HL-60 (cell line): ENCODE measurements around the gene TMEM144.

ENCODE experiments used
- DNase-seq, 2 experiments: peaks; one replicate each; pipeline ENCODE4 v3.0.0-alpha.2; 2010 to 2020; ENCODE audit warnings: low read depth in 1 of 2, low spot score in 1 of 2
- H3K27ac ChIP-seq: fragments of 250-450 bp; sonication (Bioruptor Pico); replicated peaks from 2 replicates; pipeline ENCODE4 v1.5.1; 2020; ENCODE audit warnings: mild to moderate bottlenecking, moderate library complexity
- H3K27me3 ChIP-seq: fragments of 250-450 bp; sonication (Bioruptor Pico); 2 replicates; pipeline ENCODE4 v1.5.1; 2021; ENCODE audit warnings: mild to moderate bottlenecking, moderate library complexity; ENCODE audit not compliant: insufficient read depth, poor library complexity, severe bottlenecking
- H3K4me3 ChIP-seq: replicated peaks from 2 replicates; pipeline ENCODE4 v1.5.1; 2011; ENCODE audit warnings: mild to moderate bottlenecking, control low read depth, low read length; ENCODE audit not compliant: insufficient read depth
- GABPA ChIP-seq: IDR thresholded peaks from 2 replicates; pipeline ENCODE4 v1.6.1; 2012; ENCODE audit warnings: low read depth
- POLR2AphosphoS5 ChIP-seq: IDR thresholded peaks from 2 replicates; pipeline ENCODE4 v1.6.1; 2012; ENCODE audit warnings: low read depth
- SPI1 ChIP-seq: IDR thresholded peaks from 2 replicates; pipeline ENCODE4 v1.6.1; 2012; ENCODE audit warnings: low read depth, mild to moderate bottlenecking, borderline replicate concordance
- TF ChIP-seq, protein P1 (sequence below): IDR thresholded peaks from 2 replicates; pipeline ENCODE4 v1.6.1; 2012; ENCODE audit warnings: low read depth; ENCODE audit not compliant: insufficient replicate concordance
- TF ChIP-seq, protein P2 (sequence below): IDR thresholded peaks from one replicate; pipeline ENCODE4 v1.5.1; 2011; ENCODE audit warnings: low read length, control low read depth, inconsistent platforms; ENCODE audit not compliant: insufficient read depth

Gene TMEM144

GRCh38 chr4:158197194-158197776, 13.0 kb upstream of the TMEM144 start:
- no peaks in the 10 kb centered on the region for H3K27me3 ChIP-seq
- no peak overlapping the region for H3K27ac ChIP-seq
- DNase-seq, result no peak
- H3K4me3 ChIP-seq, result no peak overlapping the region
- TF ChIP-seq POLR2AphosphoS5, result no peak
- TF ChIP-seq GABPA, result no peak
- no peak for TF ChIP-seq SPI1
- TF ChIP-seq, protein P1, sequence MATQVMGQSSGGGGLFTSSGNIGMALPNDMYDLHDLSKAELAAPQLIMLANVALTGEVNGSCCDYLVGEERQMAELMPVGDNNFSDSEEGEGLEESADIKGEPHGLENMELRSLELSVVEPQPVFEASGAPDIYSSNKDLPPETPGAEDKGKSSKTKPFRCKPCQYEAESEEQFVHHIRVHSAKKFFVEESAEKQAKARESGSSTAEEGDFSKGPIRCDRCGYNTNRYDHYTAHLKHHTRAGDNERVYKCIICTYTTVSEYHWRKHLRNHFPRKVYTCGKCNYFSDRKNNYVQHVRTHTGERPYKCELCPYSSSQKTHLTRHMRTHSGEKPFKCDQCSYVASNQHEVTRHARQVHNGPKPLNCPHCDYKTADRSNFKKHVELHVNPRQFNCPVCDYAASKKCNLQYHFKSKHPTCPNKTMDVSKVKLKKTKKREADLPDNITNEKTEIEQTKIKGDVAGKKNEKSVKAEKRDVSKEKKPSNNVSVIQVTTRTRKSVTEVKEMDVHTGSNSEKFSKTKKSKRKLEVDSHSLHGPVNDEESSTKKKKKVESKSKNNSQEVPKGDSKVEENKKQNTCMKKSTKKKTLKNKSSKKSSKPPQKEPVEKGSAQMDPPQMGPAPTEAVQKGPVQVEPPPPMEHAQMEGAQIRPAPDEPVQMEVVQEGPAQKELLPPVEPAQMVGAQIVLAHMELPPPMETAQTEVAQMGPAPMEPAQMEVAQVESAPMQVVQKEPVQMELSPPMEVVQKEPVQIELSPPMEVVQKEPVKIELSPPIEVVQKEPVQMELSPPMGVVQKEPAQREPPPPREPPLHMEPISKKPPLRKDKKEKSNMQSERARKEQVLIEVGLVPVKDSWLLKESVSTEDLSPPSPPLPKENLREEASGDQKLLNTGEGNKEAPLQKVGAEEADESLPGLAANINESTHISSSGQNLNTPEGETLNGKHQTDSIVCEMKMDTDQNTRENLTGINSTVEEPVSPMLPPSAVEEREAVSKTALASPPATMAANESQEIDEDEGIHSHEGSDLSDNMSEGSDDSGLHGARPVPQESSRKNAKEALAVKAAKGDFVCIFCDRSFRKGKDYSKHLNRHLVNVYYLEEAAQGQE, result no peak
- TF ChIP-seq, protein P2, sequence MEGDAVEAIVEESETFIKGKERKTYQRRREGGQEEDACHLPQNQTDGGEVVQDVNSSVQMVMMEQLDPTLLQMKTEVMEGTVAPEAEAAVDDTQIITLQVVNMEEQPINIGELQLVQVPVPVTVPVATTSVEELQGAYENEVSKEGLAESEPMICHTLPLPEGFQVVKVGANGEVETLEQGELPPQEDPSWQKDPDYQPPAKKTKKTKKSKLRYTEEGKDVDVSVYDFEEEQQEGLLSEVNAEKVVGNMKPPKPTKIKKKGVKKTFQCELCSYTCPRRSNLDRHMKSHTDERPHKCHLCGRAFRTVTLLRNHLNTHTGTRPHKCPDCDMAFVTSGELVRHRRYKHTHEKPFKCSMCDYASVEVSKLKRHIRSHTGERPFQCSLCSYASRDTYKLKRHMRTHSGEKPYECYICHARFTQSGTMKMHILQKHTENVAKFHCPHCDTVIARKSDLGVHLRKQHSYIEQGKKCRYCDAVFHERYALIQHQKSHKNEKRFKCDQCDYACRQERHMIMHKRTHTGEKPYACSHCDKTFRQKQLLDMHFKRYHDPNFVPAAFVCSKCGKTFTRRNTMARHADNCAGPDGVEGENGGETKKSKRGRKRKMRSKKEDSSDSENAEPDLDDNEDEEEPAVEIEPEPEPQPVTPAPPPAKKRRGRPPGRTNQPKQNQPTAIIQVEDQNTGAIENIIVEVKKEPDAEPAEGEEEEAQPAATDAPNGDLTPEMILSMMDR, result no peak

GRCh38 chr4:158200214-158200613, 10.1 kb upstream of the TMEM144 start:
- Histone ChIP-seq H3K27me3 (no peaks in the 10 kb centered on the region), H3K4me3 (no peak overlapping the region), H3K27ac (no peak overlapping the region)
- DNase-seq, result no peak
- TF ChIP-seq GABPA, result no peak
- TF ChIP-seq SPI1, result no peak
- TF ChIP-seq POLR2AphosphoS5, result no peak
- TF ChIP-seq, protein P2, result no peak
- TF ChIP-seq, protein P1, result no peak

DNA sequence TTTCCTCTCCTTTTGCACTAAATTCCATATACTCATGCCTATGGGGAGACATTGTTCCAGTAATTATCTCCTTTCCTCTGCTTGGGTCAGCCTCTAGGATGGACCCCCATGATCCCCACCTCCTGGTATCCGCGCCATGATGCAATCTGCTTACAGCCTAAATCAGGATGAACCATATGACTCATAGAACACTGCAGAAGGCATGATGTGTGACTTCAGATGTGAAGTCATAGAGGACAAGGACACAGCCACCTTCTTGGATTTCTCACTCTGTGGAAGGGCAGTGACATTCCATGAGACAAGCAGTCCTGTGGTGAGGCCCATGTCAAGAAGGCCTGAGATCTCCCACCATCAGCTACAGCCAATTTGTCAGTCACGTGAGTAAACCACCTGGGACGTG, 9.0 kb upstream of the TMEM144 start:
- H3K27me3 ChIP-seq, result no peaks in the 10 kb centered on the region
- no peak for DNase-seq
- H3K27ac ChIP-seq, result no peak overlapping the region
- TF ChIP-seq, protein P2, result no peak
- TF ChIP-seq POLR2AphosphoS5, result no peak
- H3K4me3 ChIP-seq, result no peak overlapping the region

DNA sequence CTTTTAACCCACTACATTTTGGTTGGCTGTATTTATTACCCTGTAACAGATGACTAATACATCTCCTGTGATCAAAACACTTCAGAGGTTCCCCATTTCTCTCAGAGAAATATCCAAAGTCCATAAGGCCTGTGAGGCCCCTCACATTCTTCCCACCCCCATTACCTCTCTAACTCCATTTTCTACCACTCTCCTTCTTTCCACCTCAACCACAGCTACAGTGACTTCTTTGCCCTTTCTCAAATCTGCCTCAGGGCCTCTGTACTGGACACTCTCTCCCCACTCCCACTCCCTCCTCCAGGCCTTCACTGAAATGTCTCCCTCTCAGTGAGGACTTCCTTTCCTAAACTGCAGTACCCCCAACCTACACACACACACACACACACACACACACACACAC, 8.4 kb upstream of the TMEM144 start:
- Histone ChIP-seq H3K4me3 (no peak overlapping the region), H3K27me3 (no peaks in the 10 kb centered on the region), H3K27ac (no peak overlapping the region)
- no peak for TF ChIP-seq POLR2AphosphoS5
- TF ChIP-seq SPI1, result no peak
- no peak for TF ChIP-seq GABPA
- TF ChIP-seq, protein P2, result no peak
- TF ChIP-seq, protein P1, result no peak
- DNase-seq, result no peak
